Measurements from ENCODE around the gene ZNF699.

DNA sequence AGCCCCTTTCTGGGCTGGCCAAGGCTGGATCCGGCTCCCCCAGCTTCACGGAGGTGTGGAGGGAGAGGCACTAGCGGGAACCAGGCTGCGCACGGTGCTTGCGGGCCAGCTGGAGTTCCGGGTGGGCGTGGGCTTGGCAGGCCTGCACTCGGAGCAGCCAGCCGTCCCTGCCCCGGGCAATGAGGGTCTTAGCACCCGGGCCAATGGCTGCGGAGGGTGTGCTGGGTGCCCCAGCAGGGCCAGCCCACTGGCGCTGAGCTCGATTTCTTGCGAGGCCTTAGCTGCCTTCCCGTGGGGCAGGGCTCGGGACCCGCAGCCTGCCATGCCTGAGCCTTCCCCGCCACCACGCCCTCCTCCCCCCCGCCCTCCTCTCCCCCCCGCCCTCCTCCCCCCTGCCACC is 11.7 kb upstream of the ZNF699 start:
- TF ChIP-seq, protein P1, sequence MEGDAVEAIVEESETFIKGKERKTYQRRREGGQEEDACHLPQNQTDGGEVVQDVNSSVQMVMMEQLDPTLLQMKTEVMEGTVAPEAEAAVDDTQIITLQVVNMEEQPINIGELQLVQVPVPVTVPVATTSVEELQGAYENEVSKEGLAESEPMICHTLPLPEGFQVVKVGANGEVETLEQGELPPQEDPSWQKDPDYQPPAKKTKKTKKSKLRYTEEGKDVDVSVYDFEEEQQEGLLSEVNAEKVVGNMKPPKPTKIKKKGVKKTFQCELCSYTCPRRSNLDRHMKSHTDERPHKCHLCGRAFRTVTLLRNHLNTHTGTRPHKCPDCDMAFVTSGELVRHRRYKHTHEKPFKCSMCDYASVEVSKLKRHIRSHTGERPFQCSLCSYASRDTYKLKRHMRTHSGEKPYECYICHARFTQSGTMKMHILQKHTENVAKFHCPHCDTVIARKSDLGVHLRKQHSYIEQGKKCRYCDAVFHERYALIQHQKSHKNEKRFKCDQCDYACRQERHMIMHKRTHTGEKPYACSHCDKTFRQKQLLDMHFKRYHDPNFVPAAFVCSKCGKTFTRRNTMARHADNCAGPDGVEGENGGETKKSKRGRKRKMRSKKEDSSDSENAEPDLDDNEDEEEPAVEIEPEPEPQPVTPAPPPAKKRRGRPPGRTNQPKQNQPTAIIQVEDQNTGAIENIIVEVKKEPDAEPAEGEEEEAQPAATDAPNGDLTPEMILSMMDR (conservative IDR thresholded peaks at IDR 0.05 in 1 of 2, IDR thresholded peaks at IDR 0.05 in 1 of 2; ENCODE audit: extremely low read depth in 1 of 2, insufficient read depth in 1 of 2, low read depth in 1 of 2, low read length in 2 of 2), result no peak
- TF ChIP-seq EZH2 (IDR thresholded peaks at IDR 0.05; ENCODE audit: borderline replicate concordance, low read length), result no peak

Data from mammary epithelial cell (primary cell).